Measurements from ENCODE around the gene PABPN1L. TPM values are rescaled to one million over a fixed set of nuclear protein-coding genes. Genes with fewer than 3 reads are reported as not detected.

PABPN1L gene
- total RNA-seq, 1 experiment from 2014 or later, result not detected

DNA sequence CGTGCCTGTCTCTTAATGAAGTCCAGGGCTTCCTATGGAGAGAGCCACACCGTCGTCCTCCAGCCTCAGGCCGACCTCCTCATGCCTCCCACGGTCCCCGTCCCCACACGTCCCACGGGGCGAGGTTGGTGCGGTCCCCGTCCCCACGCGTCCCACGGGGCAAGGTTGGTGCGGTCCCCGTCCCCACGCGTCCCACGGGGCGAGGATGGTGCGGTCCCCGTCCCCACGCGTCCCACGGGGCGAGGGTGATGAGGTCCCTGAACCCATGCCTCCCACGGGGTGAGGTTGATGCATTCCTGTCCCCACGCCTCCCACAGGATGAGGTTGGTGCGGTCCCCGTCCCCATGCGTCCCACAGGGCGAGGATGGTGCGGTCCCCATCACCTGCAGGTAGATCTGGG is 30.6 kb downstream of the PABPN1L start:
- DNase-seq, result no peak
- no peak overlapping the region for H3K9ac ChIP-seq (ENCODE audit: low read length)
- no peak overlapping the region for H3K27ac ChIP-seq (ENCODE audit: low read length)
- no peaks in the 10 kb centered on the region for H3K4me1 ChIP-seq (ENCODE audit: low read length)
- H2AFZ ChIP-seq (ENCODE audit: low read length), result no peak overlapping the region
- no peaks in the 10 kb centered on the region for H3K9me2 ChIP-seq (replicated peaks; ENCODE audit: insufficient read depth, low read length)
- H3K79me2 ChIP-seq (ENCODE audit: low read length), result no peaks in the 10 kb centered on the region
- H4K20me1 ChIP-seq (ENCODE audit: insufficient read depth, low read depth, low read length), result no peaks in the 10 kb centered on the region
- no peaks in the 10 kb centered on the region for H3K36me3 ChIP-seq (ENCODE audit: insufficient read depth, low read length)
- no peaks in the 10 kb centered on the region for H3K9me3 ChIP-seq (ENCODE audit: low read length)
- H3K4me3 ChIP-seq (ENCODE audit: low read length), result no peak overlapping the region
- no peaks in the 10 kb centered on the region for H3K27me3 ChIP-seq (ENCODE audit: low read length)
- H3K4me2 ChIP-seq (ENCODE audit: low read depth, low read length, poor library complexity, severe bottlenecking), result no peak overlapping the region

DNA sequence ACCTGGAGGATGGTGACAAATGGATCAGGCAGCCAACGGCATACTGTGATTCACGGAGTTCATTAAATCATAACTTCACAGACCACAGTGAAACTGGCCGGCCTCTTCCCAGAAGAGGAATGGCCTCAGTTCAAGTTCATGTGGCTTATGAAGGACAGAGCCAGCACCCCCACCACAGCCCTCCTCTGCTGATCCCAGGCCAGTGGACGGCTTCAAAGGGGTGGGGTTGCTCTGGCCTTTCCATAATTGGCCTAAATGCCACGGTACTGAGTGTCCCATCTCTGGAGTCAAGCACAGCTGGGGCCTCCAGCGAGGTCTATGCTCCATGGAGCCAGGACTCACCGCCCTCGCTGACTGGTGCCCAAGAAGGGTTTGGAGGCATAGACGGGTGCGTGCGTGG is 31.1 kb downstream of the PABPN1L start:
- no peaks in the 10 kb centered on the region for H3K9me2 ChIP-seq (replicated peaks; ENCODE audit: insufficient read depth, low read length)
- no peaks in the 10 kb centered on the region for H3K27me3 ChIP-seq (ENCODE audit: low read length)
- H3K9ac ChIP-seq (ENCODE audit: low read length), result no peak overlapping the region
- H3K36me3 ChIP-seq (ENCODE audit: insufficient read depth, low read length), result no peaks in the 10 kb centered on the region
- H2AFZ ChIP-seq (ENCODE audit: low read length), result no peak overlapping the region
- no peaks in the 10 kb centered on the region for H3K4me1 ChIP-seq (ENCODE audit: low read length)
- no peak overlapping the region for H3K27ac ChIP-seq (ENCODE audit: low read length)
- H3K9me3 ChIP-seq (ENCODE audit: low read length), result no peaks in the 10 kb centered on the region
- H3K79me2 ChIP-seq (ENCODE audit: low read length), result no peaks in the 10 kb centered on the region
- DNase-seq, result no peak
- H4K20me1 ChIP-seq (ENCODE audit: insufficient read depth, low read depth, low read length), result no peaks in the 10 kb centered on the region
- no peak overlapping the region for H3K4me2 ChIP-seq (ENCODE audit: low read depth, low read length, poor library complexity, severe bottlenecking)
- H3K4me3 ChIP-seq (ENCODE audit: low read length), result no peak overlapping the region

DNA sequence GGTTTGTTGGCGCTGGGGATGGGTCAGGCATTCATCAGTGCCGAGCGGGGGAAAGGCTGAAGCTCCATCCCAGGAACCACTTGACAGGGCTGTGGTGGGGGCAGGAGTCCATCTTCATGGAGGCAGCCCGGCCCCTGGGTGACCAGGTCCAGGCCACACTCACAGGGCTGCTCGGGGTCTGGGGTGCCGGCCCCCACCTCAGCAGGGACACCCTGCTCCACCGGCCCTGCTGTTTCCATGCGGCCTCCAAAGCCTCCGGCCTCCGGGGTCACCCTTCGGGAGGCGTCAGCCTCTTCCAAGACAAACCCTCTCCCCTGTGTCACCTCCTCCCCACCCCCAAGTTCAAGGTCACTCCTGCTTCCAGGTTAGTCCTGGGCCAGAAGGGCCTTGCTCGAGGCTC is 31.8 kb downstream of the PABPN1L start:
- no peak overlapping the region for H3K9ac ChIP-seq (ENCODE audit: low read length)

DNA sequence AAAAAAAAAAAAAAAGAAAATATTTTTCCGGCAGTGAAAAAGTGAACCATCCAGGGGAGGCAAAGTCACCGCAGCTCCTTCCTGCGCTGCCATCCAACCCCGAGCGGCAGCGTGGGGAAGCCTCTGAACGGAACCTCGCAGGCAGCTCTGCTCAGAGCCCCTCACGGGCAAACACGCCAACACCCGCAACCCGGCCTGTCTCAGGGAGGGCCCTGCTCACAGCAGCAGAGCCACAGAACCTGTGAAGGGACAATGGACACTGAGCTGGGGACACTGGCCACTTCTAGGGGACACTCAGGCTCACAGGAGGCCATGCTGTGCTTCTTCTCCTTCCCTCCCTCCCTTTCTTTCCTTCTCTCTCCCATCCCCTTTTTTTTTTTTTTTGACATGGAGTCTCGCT is 33.4 kb downstream of the PABPN1L start:
- H3K36me3 ChIP-seq (ENCODE audit: insufficient read depth, low read length), result no peaks in the 10 kb centered on the region
- H3K4me2 ChIP-seq (ENCODE audit: low read depth, low read length, poor library complexity, severe bottlenecking), result no peak overlapping the region
- H3K27ac ChIP-seq (ENCODE audit: low read length), result no peak overlapping the region
- no peak overlapping the region for H2AFZ ChIP-seq (ENCODE audit: low read length)
- H3K9me2 ChIP-seq (replicated peaks; ENCODE audit: insufficient read depth, low read length), result no peaks in the 10 kb centered on the region
- H3K9me3 ChIP-seq (ENCODE audit: low read length), result no peaks in the 10 kb centered on the region
- no peak overlapping the region for H3K4me3 ChIP-seq (ENCODE audit: low read length)
- no peaks in the 10 kb centered on the region for H4K20me1 ChIP-seq (ENCODE audit: insufficient read depth, low read depth, low read length)
- H3K9ac ChIP-seq (ENCODE audit: low read length), result no peak overlapping the region
- no peaks in the 10 kb centered on the region for H3K27me3 ChIP-seq (ENCODE audit: low read length)
- DNase-seq, result no peak
- H3K4me1 ChIP-seq (ENCODE audit: low read length), result no peaks in the 10 kb centered on the region
- H3K79me2 ChIP-seq (ENCODE audit: low read length), result no peaks in the 10 kb centered on the region

More for the DNA sequence above, 31.8 kb downstream of the PABPN1L start:
- Histone ChIP-seq H3K79me2 (ENCODE audit: low read length) (no peaks in the 10 kb centered on the region), H3K36me3 (ENCODE audit: insufficient read depth, low read length) (no peaks in the 10 kb centered on the region), H3K4me1 (ENCODE audit: low read length) (no peaks in the 10 kb centered on the region), H3K27me3 (ENCODE audit: low read length) (no peaks in the 10 kb centered on the region), H3K4me3 (ENCODE audit: low read length) (no peak overlapping the region), H2AFZ (ENCODE audit: low read length) (no peak overlapping the region), H4K20me1 (ENCODE audit: insufficient read depth, low read depth, low read length) (no peaks in the 10 kb centered on the region), H3K9me2 (replicated peaks; ENCODE audit: insufficient read depth, low read length) (no peaks in the 10 kb centered on the region), H3K4me2 (ENCODE audit: low read depth, low read length, poor library complexity, severe bottlenecking) (no peak overlapping the region), H3K9me3 (ENCODE audit: low read length) (no peaks in the 10 kb centered on the region), H3K27ac (ENCODE audit: low read length) (no peak overlapping the region)
- DNase-seq, result no peak

DNA sequence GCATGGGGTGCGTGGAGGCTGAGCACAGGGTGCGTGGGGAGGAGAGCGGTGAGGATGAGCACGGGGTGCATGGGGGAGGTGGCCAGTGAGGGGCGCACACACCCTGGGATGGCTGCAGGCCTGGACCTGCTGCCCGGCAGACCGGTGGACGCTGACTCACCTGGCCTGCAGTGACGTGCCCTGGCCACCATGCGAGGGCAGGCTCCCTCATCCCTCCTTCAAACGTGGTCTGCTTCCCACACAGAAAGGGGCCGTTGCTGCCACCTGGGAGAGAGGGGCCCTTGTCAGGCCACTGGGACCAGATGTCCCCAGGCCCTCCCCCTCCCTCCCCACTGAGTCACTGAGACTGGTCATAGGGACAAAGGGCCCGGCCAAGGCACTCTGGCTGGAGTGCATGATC is 34.6 kb downstream of the PABPN1L start:
- no peak for DNase-seq
- Histone ChIP-seq H3K4me1 (ENCODE audit: low read length) (no peaks in the 10 kb centered on the region), H3K27me3 (ENCODE audit: low read length) (no peaks in the 10 kb centered on the region), H3K27ac (ENCODE audit: low read length) (no peak overlapping the region), H3K9ac (ENCODE audit: low read length) (no peak overlapping the region), H3K36me3 (ENCODE audit: insufficient read depth, low read length) (no peaks in the 10 kb centered on the region), H2AFZ (ENCODE audit: low read length) (no peak overlapping the region), H3K9me3 (ENCODE audit: low read length) (no peaks in the 10 kb centered on the region), H3K4me2 (ENCODE audit: low read depth, low read length, poor library complexity, severe bottlenecking) (no peak overlapping the region), H3K4me3 (ENCODE audit: low read length) (no peak overlapping the region), H3K79me2 (ENCODE audit: low read length) (no peaks in the 10 kb centered on the region), H4K20me1 (ENCODE audit: insufficient read depth, low read depth, low read length) (no peaks in the 10 kb centered on the region), H3K9me2 (replicated peaks; ENCODE audit: insufficient read depth, low read length) (no peaks in the 10 kb centered on the region)

DNA sequence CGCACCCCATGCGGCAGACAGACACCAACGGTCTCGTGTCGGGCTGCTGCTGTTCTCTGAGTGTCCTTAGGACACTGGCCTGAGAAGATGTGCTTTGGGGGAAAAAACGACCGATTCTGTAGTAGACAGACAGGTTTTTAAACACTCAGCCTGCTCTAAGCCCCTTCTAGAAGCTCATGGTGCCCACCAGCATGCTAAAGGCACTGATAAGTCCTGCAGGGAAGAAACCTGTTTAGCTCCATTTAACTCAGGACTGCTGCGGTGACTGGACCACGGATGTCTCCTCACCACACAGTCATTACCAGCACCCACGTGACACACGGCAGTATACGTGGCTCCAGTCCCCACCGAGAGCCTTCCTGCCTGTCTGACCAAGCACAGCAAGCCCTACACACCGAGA is 35.7 kb downstream of the PABPN1L start:
- H3K36me3 ChIP-seq (ENCODE audit: insufficient read depth, low read length), result no peaks in the 10 kb centered on the region
- H3K4me1 ChIP-seq (ENCODE audit: low read length), result no peaks in the 10 kb centered on the region
- no peak overlapping the region for H3K27ac ChIP-seq (ENCODE audit: low read length)
- no peak for DNase-seq
- H3K9me2 ChIP-seq (replicated peaks; ENCODE audit: insufficient read depth, low read length), result no peaks in the 10 kb centered on the region
- H3K9me3 ChIP-seq (ENCODE audit: low read length), result no peaks in the 10 kb centered on the region
- no peaks in the 10 kb centered on the region for H4K20me1 ChIP-seq (ENCODE audit: insufficient read depth, low read depth, low read length)
- no peak overlapping the region for H3K4me2 ChIP-seq (ENCODE audit: low read depth, low read length, poor library complexity, severe bottlenecking)
- H3K9ac ChIP-seq (ENCODE audit: low read length), result no peak overlapping the region
- H3K27me3 ChIP-seq (ENCODE audit: low read length), result no peaks in the 10 kb centered on the region
- H3K79me2 ChIP-seq (ENCODE audit: low read length), result no peaks in the 10 kb centered on the region
- no peak overlapping the region for H3K4me3 ChIP-seq (ENCODE audit: low read length)
- no peak overlapping the region for H2AFZ ChIP-seq (ENCODE audit: low read length)

DNA sequence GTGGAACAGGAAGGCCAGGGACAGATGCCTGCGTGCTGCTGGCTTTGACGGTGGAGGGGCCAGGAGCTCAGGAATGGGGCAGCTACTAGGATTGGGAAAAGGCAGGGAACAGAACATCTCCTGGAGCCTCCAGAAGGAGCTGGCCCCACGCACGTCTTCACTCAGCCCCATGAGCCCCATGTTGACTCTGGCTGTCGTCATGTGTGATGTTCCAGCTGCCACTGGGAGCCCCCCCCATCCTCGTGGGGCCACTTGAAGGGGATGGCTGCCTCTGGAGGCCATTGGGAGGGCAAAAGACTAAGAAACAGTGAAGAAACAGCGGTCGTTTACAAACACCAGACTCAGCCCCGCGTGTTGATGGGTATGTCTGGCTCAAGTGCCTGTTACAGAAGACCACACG is 36.2 kb downstream of the PABPN1L start:
- H3K9me2 ChIP-seq (replicated peaks; ENCODE audit: insufficient read depth, low read length), result no peaks in the 10 kb centered on the region
- H3K4me2 ChIP-seq (ENCODE audit: low read depth, low read length, poor library complexity, severe bottlenecking), result no peak overlapping the region
- no peaks in the 10 kb centered on the region for H3K4me1 ChIP-seq (ENCODE audit: low read length)
- H2AFZ ChIP-seq (ENCODE audit: low read length), result no peak overlapping the region
- no peaks in the 10 kb centered on the region for H3K36me3 ChIP-seq (ENCODE audit: insufficient read depth, low read length)
- no peaks in the 10 kb centered on the region for H3K9me3 ChIP-seq (ENCODE audit: low read length)
- no peaks in the 10 kb centered on the region for H3K27me3 ChIP-seq (ENCODE audit: low read length)
- no peak overlapping the region for H3K9ac ChIP-seq (ENCODE audit: low read length)
- H4K20me1 ChIP-seq (ENCODE audit: insufficient read depth, low read depth, low read length), result no peaks in the 10 kb centered on the region
- no peaks in the 10 kb centered on the region for H3K79me2 ChIP-seq (ENCODE audit: low read length)
- DNase-seq, result no peak
- H3K4me3 ChIP-seq (ENCODE audit: low read length), result no peak overlapping the region
- H3K27ac ChIP-seq (ENCODE audit: low read length), result no peak overlapping the region

DNA sequence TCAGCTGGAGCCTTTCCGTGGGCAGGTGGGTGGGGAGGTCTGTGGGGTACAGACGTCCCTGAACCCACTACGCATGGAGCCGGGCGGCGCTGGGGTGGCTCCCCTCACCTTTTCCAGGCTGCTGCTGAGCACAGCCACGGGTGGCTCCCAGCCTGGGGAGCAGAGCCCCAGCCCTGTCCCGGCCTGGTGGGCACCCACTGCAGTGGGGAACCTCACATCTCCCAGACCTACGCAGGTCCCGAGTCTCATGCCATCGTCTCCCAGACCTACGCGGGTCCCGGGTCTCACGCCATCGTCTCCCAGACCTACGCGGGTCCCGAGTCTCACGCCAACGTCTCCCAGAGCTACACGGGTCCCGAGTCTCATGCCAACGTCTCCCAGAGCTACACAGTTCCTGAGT is 37.7 kb downstream of the PABPN1L start:
- Histone ChIP-seq H3K27ac (ENCODE audit: low read length) (no peak overlapping the region), H3K9me3 (ENCODE audit: low read length) (no peaks in the 10 kb centered on the region), H3K4me1 (ENCODE audit: low read length) (no peaks in the 10 kb centered on the region), H3K4me2 (ENCODE audit: low read depth, low read length, poor library complexity, severe bottlenecking) (no peak overlapping the region), H3K27me3 (ENCODE audit: low read length) (no peaks in the 10 kb centered on the region), H3K79me2 (ENCODE audit: low read length) (no peaks in the 10 kb centered on the region), H3K36me3 (ENCODE audit: insufficient read depth, low read length) (no peaks in the 10 kb centered on the region), H3K9ac (ENCODE audit: low read length) (no peak overlapping the region), H4K20me1 (ENCODE audit: insufficient read depth, low read depth, low read length) (no peaks in the 10 kb centered on the region), H3K4me3 (ENCODE audit: low read length) (no peak overlapping the region), H2AFZ (ENCODE audit: low read length) (no peak overlapping the region), H3K9me2 (replicated peaks; ENCODE audit: insufficient read depth, low read length) (no peaks in the 10 kb centered on the region)
- no peak for DNase-seq

DNA sequence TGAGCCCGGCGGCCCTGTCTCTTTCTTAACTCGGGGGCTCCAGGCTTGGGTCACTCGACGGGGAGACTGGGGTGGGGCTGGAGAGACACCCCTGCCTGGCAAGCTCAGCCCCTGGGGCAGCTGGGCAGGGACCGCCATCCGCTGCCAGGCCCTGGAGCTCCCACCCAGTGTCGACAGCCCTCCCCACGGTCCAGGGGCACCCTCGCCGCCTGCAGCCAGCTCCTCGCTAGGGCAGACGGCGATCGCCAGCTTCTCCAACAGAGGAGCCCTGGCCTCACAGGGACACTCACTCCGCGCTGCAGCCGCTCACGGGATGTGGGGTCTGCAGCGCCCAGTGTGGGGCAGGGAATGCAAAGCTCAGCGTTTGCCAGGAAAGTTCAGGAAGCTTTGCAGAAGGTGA is 38.7 kb downstream of the PABPN1L start:
- Histone ChIP-seq H3K9me2 (replicated peaks; ENCODE audit: insufficient read depth, low read length) (no peaks in the 10 kb centered on the region), H3K9me3 (ENCODE audit: low read length) (no peaks in the 10 kb centered on the region), H3K27me3 (ENCODE audit: low read length) (no peaks in the 10 kb centered on the region), H3K4me2 (ENCODE audit: low read depth, low read length, poor library complexity, severe bottlenecking) (no peak overlapping the region), H2AFZ (ENCODE audit: low read length) (no peak overlapping the region), H3K4me3 (ENCODE audit: low read length) (no peak overlapping the region), H4K20me1 (ENCODE audit: insufficient read depth, low read depth, low read length) (no peaks in the 10 kb centered on the region), H3K4me1 (ENCODE audit: low read length) (no peaks in the 10 kb centered on the region), H3K36me3 (ENCODE audit: insufficient read depth, low read length) (no peaks in the 10 kb centered on the region), H3K27ac (ENCODE audit: low read length) (no peak overlapping the region), H3K79me2 (ENCODE audit: low read length) (no peaks in the 10 kb centered on the region), H3K9ac (ENCODE audit: low read length) (no peak overlapping the region)
- no peak for DNase-seq
